ENCODE data around the gene HCFC1.

DNA sequence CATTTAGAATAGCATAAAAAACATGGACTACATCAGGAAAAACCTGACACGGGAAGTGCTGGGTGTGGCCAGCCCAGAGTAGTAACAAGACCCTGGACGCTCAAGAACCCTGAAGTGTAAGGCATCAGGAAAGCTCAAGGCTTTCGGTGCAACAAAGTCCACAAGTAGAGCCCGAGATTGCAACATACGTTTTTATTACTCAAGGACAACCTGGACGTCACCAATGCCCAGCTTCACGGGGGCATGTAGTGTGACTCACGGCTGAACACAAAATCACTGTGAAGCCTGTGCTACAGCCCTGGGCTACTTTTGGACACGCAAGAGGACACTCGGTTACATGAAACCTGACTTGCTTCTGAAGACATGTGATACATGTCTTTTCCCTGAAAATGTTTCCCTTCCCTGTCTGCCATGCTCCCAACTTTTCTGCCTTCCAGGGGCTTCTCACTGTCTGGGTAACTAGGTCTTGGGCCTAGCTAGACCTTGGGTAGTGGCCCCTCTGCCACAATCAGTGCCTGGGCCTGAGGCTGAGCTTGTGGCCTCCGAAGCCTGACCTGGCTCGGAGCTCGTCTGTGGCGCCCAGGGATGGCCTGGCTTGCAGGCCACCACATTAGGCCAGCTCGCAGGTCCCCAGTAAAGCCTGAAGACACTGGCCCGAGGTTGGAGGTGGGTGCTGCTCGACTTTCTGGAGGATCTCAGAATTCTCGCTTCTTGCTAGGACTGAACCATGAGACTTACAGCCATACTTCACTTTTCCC lies 38.9 kb upstream of the HCFC1 start:
- TF ChIP-seq, protein P1, sequence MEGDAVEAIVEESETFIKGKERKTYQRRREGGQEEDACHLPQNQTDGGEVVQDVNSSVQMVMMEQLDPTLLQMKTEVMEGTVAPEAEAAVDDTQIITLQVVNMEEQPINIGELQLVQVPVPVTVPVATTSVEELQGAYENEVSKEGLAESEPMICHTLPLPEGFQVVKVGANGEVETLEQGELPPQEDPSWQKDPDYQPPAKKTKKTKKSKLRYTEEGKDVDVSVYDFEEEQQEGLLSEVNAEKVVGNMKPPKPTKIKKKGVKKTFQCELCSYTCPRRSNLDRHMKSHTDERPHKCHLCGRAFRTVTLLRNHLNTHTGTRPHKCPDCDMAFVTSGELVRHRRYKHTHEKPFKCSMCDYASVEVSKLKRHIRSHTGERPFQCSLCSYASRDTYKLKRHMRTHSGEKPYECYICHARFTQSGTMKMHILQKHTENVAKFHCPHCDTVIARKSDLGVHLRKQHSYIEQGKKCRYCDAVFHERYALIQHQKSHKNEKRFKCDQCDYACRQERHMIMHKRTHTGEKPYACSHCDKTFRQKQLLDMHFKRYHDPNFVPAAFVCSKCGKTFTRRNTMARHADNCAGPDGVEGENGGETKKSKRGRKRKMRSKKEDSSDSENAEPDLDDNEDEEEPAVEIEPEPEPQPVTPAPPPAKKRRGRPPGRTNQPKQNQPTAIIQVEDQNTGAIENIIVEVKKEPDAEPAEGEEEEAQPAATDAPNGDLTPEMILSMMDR (IDR thresholded peaks at IDR 0.05) = no peak
- TF ChIP-seq POLR2A (IDR thresholded peaks at IDR 0.05) = no peak

Data from testis (tissue), 2 donors.